Measurements from ENCODE around the gene PRKAG2. TPM values are rescaled to one million over a fixed set of nuclear protein-coding genes. Genes with fewer than 3 reads are reported as not detected.

The PRKAG2 gene
- total and polyA plus RNA-seq, 2 of the 8 experiments (the other 6 are each of a cell fraction or from before 2014, with no cell fraction given), result 7.5 to 18.1 TPM

DNA sequence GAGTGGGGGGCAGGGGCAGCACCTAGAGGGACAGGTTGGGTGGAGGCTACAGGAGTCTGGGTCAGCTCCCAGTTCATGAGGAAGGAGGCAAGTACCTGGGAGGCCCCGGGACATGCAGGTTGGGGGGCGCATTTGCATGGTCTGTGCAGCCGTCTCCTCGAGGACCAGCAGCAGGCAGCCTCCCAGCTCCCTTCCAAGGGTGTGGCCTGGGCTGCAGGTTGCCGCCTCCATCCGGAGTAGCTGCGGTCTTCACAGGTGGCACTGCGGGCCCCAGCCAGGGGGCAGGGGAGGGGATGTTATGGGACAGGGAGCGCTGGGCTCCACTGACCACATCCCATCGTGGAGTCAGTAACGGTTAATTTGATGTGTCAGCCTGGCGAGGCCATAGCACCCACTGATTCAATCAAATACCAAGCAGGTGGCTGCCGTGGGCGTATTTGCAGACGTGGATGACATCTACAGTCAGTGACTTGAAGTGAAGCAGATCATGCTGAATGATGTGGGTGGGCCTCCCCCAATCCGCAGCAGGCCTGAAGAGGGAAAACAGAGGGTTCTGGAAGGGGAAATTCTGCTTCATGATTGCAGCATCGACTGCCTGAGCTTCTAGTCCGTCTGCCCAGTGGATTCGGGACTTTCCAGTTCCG, 81.6 kb downstream of the PRKAG2 start:
- H4K91ac ChIP-seq (replicated peaks; ENCODE audit: insufficient read length, low read length), result no peak overlapping the region
- H3K36me3 ChIP-seq (ENCODE audit: control insufficient read depth in 2 of 4, insufficient read depth in 4 of 4, low read length in 3 of 4), result no peaks in the 10 kb centered on the region
- H3K4me3 ChIP-seq (ENCODE audit: extremely low read depth in 1 of 4, insufficient read depth in 2 of 4, low read depth in 3 of 4, low read length in 4 of 4), result no peak overlapping the region
- 88% methylated on average over 20 of the region's 20 CpGs; no CpG with 5 or more reads in 1 of the 2 experiments for WGBS, 2 experiments (ENCODE audit: extremely low coverage in 1 of 2, insufficient coverage in 1 of 2, insufficient read length in 1 of 2, insufficient replicate concordance in 2 of 2, low coverage in 1 of 2, low lambda C conversion rate in 2 of 2, missing lambda C conversion rate in 1 of 2)
- no peak overlapping the region for H2BK20ac ChIP-seq (ENCODE audit: low read length)
- no peak overlapping the region for H4K5ac ChIP-seq (ENCODE audit: insufficient read length, low read depth, low read length)
- H3K79me1 ChIP-seq (ENCODE audit: low read depth, low read length), result no peaks in the 10 kb centered on the region
- no peak overlapping the region for H3K56ac ChIP-seq (replicated peaks; ENCODE audit: insufficient read length, low read depth, low read length)
- no peak overlapping the region for H2BK120ac ChIP-seq (replicated peaks; ENCODE audit: low read depth, low read length)
- DNase-seq (ENCODE audit: low read depth in 1 of 2, low spot score in 2 of 2) (no peak), FAIRE-seq (no peak)
- no peaks in the 10 kb centered on the region for H3K23me2 ChIP-seq (ENCODE audit: low read depth, low read length)
- peaks cover 0 to 10% (median 6%) of the 10 kb centered on the region in 4 experiments; a peak in 3 of 7 replicates for H3K4me1 ChIP-seq (replicated peaks in 1 of 4; ENCODE audit: control insufficient read depth in 3 of 4, insufficient read depth in 4 of 4, low read length in 3 of 4)
- H2BK5ac ChIP-seq (ENCODE audit: low read depth, low read length), result no peak overlapping the region
- no peak overlapping the region for H2AK5ac ChIP-seq (ENCODE audit: low read depth, low read length)
- H3K4me2 ChIP-seq (ENCODE audit: insufficient read depth in 1 of 2, low read depth in 2 of 2, low read length in 2 of 2), result no peak overlapping the region
- H2BK12ac ChIP-seq (ENCODE audit: low read depth, low read length), result peak overlapping the region; percentile 87; the same call in 1 of the 2 replicates
- no peak overlapping the region for H3K23ac ChIP-seq (ENCODE audit: insufficient read length)
- H3K9me3 ChIP-seq (ENCODE audit: insufficient read depth in 2 of 2, low read depth in 1 of 2, low read length in 1 of 2), result no peaks in the 10 kb centered on the region
- ChIA-PET CTCF (ENCODE audit: partially characterized antibody) (interaction anchor here (0.9 to 7.8 kb wide), 6 partner anchors 8 to 124 kb away, joined by 3 to 57 read pairs (median 4); no protein-coding TSS in a partner anchor), POLR2A (ENCODE audit: partially characterized antibody) (interaction anchor here (0.7 kb wide), 1 partner anchor 11 kb away, joined by 3 read pairs; no protein-coding TSS in a partner anchor)
- no peaks in the 10 kb centered on the region for H3K27me3 ChIP-seq (replicated peaks in 1 of 4; ENCODE audit: control insufficient read depth in 3 of 4, extremely low read depth in 1 of 4, insufficient read depth in 3 of 4, low read length in 3 of 4)
- no peak overlapping the region for H2AFZ ChIP-seq (ENCODE audit: low read length)
- no peak overlapping the region for H3K18ac ChIP-seq (ENCODE audit: extremely low read depth, low read length)
- H3K27ac ChIP-seq (ENCODE audit: low read depth, low read length), result no peak overlapping the region
- no peaks in the 10 kb centered on the region for H4K20me1 ChIP-seq (replicated peaks in 1 of 2; ENCODE audit: control insufficient read depth in 1 of 2, insufficient read depth in 2 of 2, low read length in 2 of 2)
- H3K9ac ChIP-seq (replicated peaks in 1 of 4; ENCODE audit: extremely low read depth in 1 of 4, low read depth in 3 of 4, low read length in 3 of 4), result no peak overlapping the region
- H3K79me2 ChIP-seq (ENCODE audit: control insufficient read depth in 1 of 2, insufficient read depth in 2 of 2, low read length in 2 of 2), result no peaks in the 10 kb centered on the region
- no peak overlapping the region for H2BK15ac ChIP-seq (ENCODE audit: low read length)
- H4K8ac ChIP-seq (ENCODE audit: extremely low read depth, insufficient read depth, low read length), result no peak overlapping the region
- no peak overlapping the region for H3K4ac ChIP-seq (replicated peaks; ENCODE audit: insufficient read length, low read depth, low read length)
- H3K14ac ChIP-seq (ENCODE audit: insufficient read length), result no peak overlapping the region
- no peak for TF ChIP-seq KDM4A (IDR thresholded peaks at IDR 0.05; ENCODE audit: low read depth, low read length, severe bottlenecking)

Measured in H1 (cell line).